Measurements from ENCODE around the gene FOXS1.

- TF ChIP-seq, protein P1, sequence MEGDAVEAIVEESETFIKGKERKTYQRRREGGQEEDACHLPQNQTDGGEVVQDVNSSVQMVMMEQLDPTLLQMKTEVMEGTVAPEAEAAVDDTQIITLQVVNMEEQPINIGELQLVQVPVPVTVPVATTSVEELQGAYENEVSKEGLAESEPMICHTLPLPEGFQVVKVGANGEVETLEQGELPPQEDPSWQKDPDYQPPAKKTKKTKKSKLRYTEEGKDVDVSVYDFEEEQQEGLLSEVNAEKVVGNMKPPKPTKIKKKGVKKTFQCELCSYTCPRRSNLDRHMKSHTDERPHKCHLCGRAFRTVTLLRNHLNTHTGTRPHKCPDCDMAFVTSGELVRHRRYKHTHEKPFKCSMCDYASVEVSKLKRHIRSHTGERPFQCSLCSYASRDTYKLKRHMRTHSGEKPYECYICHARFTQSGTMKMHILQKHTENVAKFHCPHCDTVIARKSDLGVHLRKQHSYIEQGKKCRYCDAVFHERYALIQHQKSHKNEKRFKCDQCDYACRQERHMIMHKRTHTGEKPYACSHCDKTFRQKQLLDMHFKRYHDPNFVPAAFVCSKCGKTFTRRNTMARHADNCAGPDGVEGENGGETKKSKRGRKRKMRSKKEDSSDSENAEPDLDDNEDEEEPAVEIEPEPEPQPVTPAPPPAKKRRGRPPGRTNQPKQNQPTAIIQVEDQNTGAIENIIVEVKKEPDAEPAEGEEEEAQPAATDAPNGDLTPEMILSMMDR (conservative IDR thresholded peaks at IDR 0.05; ENCODE audit: low read length) = no peak
- no peak for TF ChIP-seq EZH2phosphoT487 (IDR thresholded peaks at IDR 0.05; ENCODE audit: borderline replicate concordance, low read depth, low read length)
Measured at GRCh38 chr20:31837896-31838397, 7.5 kb downstream of the FOXS1 start.
